Adrenal gland (tissue), 5 donors: ENCODE measurements around the gene ITGAV.

Source experiments
- POLR2A ChIP-seq, 2 donors: fragments of 450-650 bp; IDR thresholded peaks; one replicate each; pipeline ENCODE4 v1.6.1; 2017; ENCODE audit warnings: antibody characterized with exemption in 2 of 2, mild to moderate bottlenecking in 2 of 2, moderate library complexity in 1 of 2
- TF ChIP-seq, protein P1 (sequence below), 6 experiments: fragments of 450-650 bp in 4 of 6; fragments of 200-600 bp in 2 of 6; sonication (generic) in 1 of 6; IDR thresholded peaks; 1 replicate in 5 of 6; 2 replicates in 1 of 6; pipeline versions ENCODE4 v1.5.1 to v1.8.0; 2016 to 2021; ENCODE audit warnings: antibody characterized with exemption in 6 of 6, mild to moderate bottlenecking in 2 of 6, moderate library complexity in 1 of 6
- donor health status: DM: no; HTN: no; CAD: no.

DNA sequence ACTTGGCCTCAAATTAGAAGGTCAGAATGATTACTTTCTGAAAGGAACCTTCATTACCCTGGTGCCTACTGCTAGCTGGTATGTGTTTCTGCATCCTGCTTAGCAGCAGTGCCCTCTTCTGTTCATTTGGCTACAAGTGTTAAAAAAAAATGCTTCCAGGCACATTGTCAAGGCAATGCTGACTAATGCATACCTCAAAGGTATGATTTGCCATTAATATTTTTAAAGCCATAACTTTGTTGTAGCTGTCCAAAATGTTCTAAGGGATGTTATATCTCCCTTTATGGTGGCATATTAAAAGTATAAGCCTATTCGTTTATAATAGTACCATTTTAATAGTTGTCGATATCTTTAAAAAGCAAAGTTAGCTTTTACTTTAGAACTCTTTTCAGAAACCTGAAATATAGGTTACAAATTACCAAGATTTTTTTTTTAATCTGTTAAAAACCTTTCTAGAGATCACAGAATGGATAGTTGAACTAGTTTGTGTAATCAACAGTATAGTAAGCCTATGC, 52.0 kb downstream of the ITGAV start:
- no peak for TF ChIP-seq POLR2A (IDR thresholded peaks at IDR 0.05)
- TF ChIP-seq, protein P1, sequence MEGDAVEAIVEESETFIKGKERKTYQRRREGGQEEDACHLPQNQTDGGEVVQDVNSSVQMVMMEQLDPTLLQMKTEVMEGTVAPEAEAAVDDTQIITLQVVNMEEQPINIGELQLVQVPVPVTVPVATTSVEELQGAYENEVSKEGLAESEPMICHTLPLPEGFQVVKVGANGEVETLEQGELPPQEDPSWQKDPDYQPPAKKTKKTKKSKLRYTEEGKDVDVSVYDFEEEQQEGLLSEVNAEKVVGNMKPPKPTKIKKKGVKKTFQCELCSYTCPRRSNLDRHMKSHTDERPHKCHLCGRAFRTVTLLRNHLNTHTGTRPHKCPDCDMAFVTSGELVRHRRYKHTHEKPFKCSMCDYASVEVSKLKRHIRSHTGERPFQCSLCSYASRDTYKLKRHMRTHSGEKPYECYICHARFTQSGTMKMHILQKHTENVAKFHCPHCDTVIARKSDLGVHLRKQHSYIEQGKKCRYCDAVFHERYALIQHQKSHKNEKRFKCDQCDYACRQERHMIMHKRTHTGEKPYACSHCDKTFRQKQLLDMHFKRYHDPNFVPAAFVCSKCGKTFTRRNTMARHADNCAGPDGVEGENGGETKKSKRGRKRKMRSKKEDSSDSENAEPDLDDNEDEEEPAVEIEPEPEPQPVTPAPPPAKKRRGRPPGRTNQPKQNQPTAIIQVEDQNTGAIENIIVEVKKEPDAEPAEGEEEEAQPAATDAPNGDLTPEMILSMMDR (IDR thresholded peaks at IDR 0.05), result peak; percentile 51 to 87 (median 82)
